GM12878 (cell line): ENCODE measurements around the gene PRKACG. TPM values are rescaled to one million over a fixed set of nuclear protein-coding genes. Genes with fewer than 3 reads are reported as not detected.

Experiments used
- ASH2L ChIP-seq: fragments of 300-600, 200-600 bp; sonication (generic); IDR thresholded peaks from 2 replicates; pipeline ENCODE4 v1.6.1; 2017; ENCODE audit warnings: low read depth, mild to moderate bottlenecking, borderline replicate concordance
- BACH1 ChIP-seq: fragments of 450-650 bp; IDR thresholded peaks from 2 replicates; pipeline ENCODE4 v1.6.1; 2017; ENCODE audit warnings: mild to moderate bottlenecking, borderline replicate concordance
- BMI1 ChIP-seq: fragments of 450-650 bp; IDR thresholded peaks from 2 replicates; pipeline ENCODE4 v1.6.1; 2016; ENCODE audit warnings: mild to moderate bottlenecking, moderate library complexity, borderline replicate concordance
- CEBPZ ChIP-seq: fragments of 150-350 bp; IDR thresholded peaks from 2 replicates; pipeline ENCODE4 v1.6.1; 2016; ENCODE audit warnings: low read depth, low read length
- EP300 ChIP-seq, 2 experiments: fragments of 150-350 bp in 1 of 2; IDR thresholded peaks; 2 replicates each; pipeline ENCODE4 v1.6.1; 2011 to 2012; ENCODE audit warnings: low read depth in 2 of 2, low read length in 2 of 2, borderline replicate concordance in 1 of 2, improper control_type of control experiment in 1 of 2, inconsistent platforms in 1 of 2; ENCODE audit not compliant: control insufficient read depth in 1 of 2
- GABPA ChIP-seq: IDR thresholded peaks from 2 replicates; pipeline ENCODE4 v1.6.1; 2014; ENCODE audit warnings: antibody characterized with exemption, low read depth, mild to moderate bottlenecking, inconsistent platforms
- HCFC1 ChIP-seq: fragments of 150-350 bp; IDR thresholded peaks from 2 replicates; pipeline ENCODE4 v1.6.1; 2014; ENCODE audit warnings: low read length
- KLF5 ChIP-seq: fragments of 450-650 bp; IDR thresholded peaks from 2 replicates; pipeline ENCODE4 v1.6.1; 2014; ENCODE audit warnings: mild to moderate bottlenecking; ENCODE audit not compliant: partially characterized antibody
- MAX ChIP-seq: IDR thresholded peaks from 2 replicates; pipeline ENCODE4 v1.6.1; 2012; ENCODE audit warnings: low read depth, low read length, improper control_type of control experiment
- MEF2B ChIP-seq: fragments of 450-650 bp; IDR thresholded peaks from 2 replicates; pipeline ENCODE4 v1.6.1; 2018; ENCODE audit warnings: mild to moderate bottlenecking, moderate library complexity; ENCODE audit not compliant: partially characterized antibody, poor library complexity, severe bottlenecking
- MTA2 ChIP-seq: fragments of 450-650 bp; IDR thresholded peaks from 2 replicates; pipeline ENCODE4 v1.6.1; 2016; ENCODE audit warnings: low read depth, mild to moderate bottlenecking, moderate library complexity
- NBN ChIP-seq: fragments of 450-650 bp; IDR thresholded peaks from 2 replicates; pipeline ENCODE4 v1.6.1; 2016
- NFIC ChIP-seq: IDR thresholded peaks from 2 replicates; pipeline ENCODE4 v1.6.1; 2012; ENCODE audit warnings: low read depth, mild to moderate bottlenecking, inconsistent platforms, low read length, moderate library complexity
- NFYB ChIP-seq: IDR thresholded peaks from 2 replicates; pipeline ENCODE4 v1.6.1; 2011; ENCODE audit warnings: low read depth, mild to moderate bottlenecking, low read length, improper control_type of control experiment, moderate library complexity; ENCODE audit not compliant: insufficient read depth
- NRF1 ChIP-seq: conservative IDR thresholded peaks from 2 replicates; pipeline ENCODE4 v1.6.1; 2011; ENCODE audit warnings: mild to moderate bottlenecking, low read depth, low read length, improper control_type of control experiment
- POLR2A ChIP-seq: IDR thresholded peaks from 2 replicates; pipeline ENCODE4 v1.6.1; 2011; ENCODE audit warnings: low read depth, mild to moderate bottlenecking, low read length
- RAD51 ChIP-seq: fragments of 450-650 bp; IDR thresholded peaks from 2 replicates; pipeline ENCODE4 v1.6.1; 2016; ENCODE audit warnings: moderate library complexity, mild to moderate bottlenecking, inconsistent platforms
- RELB ChIP-seq: fragments of 450-650 bp; IDR thresholded peaks from 2 replicates; pipeline ENCODE4 v1.6.1; 2017; ENCODE audit warnings: low read depth, mild to moderate bottlenecking, moderate library complexity
- RFX5 ChIP-seq: IDR thresholded peaks from 2 replicates; pipeline ENCODE4 v1.6.1; 2011; ENCODE audit warnings: low read depth, low read length, improper control_type of control experiment
- SMAD5 ChIP-seq: IDR thresholded peaks from 2 replicates; pipeline ENCODE4 v1.6.1; 2016; ENCODE audit warnings: antibody characterized with exemption, low read depth
- SP1 ChIP-seq: IDR thresholded peaks from one replicate; pipeline ENCODE4 v1.6.1; 2011; ENCODE audit warnings: low read depth, low read length
- SREBF1 ChIP-seq: IDR thresholded peaks from 2 replicates; pipeline ENCODE4 v1.6.1; 2012; ENCODE audit warnings: mild to moderate bottlenecking, low read length
- STAT1 ChIP-seq: fragments of 450-650 bp; conservative IDR thresholded peaks from 2 replicates; pipeline ENCODE4 v1.6.1; 2014; ENCODE audit warnings: antibody characterized with exemption, mild to moderate bottlenecking
- ZNF274 ChIP-seq: IDR thresholded peaks from one replicate; pipeline ENCODE4 v1.8.0; 2011; ENCODE audit not compliant: insufficient read length, insufficient read depth
- ZNF592 ChIP-seq: fragments of 450-650 bp; IDR thresholded peaks from 2 replicates; pipeline ENCODE4 v1.6.1; 2017; ENCODE audit warnings: mild to moderate bottlenecking, moderate library complexity
- polyA plus RNA-seq, 11 experiments: library from polyadenylated mRNA; depleted of rRNA in 4 of 11; unstranded in 6 of 11; stranded (reverse) in 5 of 11; fragments of >200 nt; fragmentation: Nextera tagmentation in 4 of 11; fragmentation: Illumina TruSeq in 1 of 11; extraction: Ambion mirVana in 4 of 11; extraction: Trizol in 1 of 11; gene quantifications; 1 replicate in 1 of 11; 2 replicates in 10 of 11; pipeline versions ENCODE4 v1.2.1 to v1.2.3, GENCODE V29; 2011 to 2016; ENCODE audit warnings: inconsistent platforms in 2 of 11, missing spikeins in 2 of 11, low read depth in 1 of 11
- total RNA-seq, 4 experiments: library from RNA; depleted of rRNA in 3 of 4; stranded (reverse); fragments of >200 nt in 3 of 4; fragmentation: Illumina TruSeq in 1 of 4; extraction: Trizol in 1 of 4; gene quantifications; 2 replicates each; pipeline versions ENCODE4 v1.2.1 to v1.2.3, GENCODE V29; 2013 to 2021

The PRKACG gene
- total and polyA plus RNA-seq, 10 of the 15 experiments (the other 5 are each of a cell fraction or from before 2014, with no cell fraction given): not detected

GRCh38 chr9:68974431-68974830 is 39.5 kb downstream of the PRKACG start (continued):
- TF ChIP-seq ZNF274: no peak
- TF ChIP-seq CEBPZ: no peak
- TF ChIP-seq NFYB: no peak
- no peak for TF ChIP-seq STAT1
- TF ChIP-seq MEF2B: no peak
- TF ChIP-seq HCFC1: no peak
- no peak for TF ChIP-seq KLF5
- no peak for TF ChIP-seq RELB
- peak; percentile 69 to 76; a peak in 2 of 4 replicates for TF ChIP-seq EP300 (IDR thresholded peaks at IDR 0.05; ENCODE audit: borderline replicate concordance in 1 of 2, control insufficient read depth in 1 of 2, low read depth in 2 of 2, low read length in 2 of 2)
- no peak for TF ChIP-seq BACH1
- TF ChIP-seq NRF1: no peak
- TF ChIP-seq RAD51: no peak; the same call in 1 of the 2 replicates
- no peak for TF ChIP-seq MAX
- TF ChIP-seq SMAD5: no peak
- no peak for TF ChIP-seq BMI1
- TF ChIP-seq RFX5: no peak
- no peak for TF ChIP-seq POLR2A
- no peak for TF ChIP-seq ZNF592
- no peak for TF ChIP-seq NBN
- TF ChIP-seq ASH2L: no peak
- peak; percentile 38; the same call in 1 of the 2 replicates for TF ChIP-seq SREBF1
- TF ChIP-seq SP1: no peak
- TF ChIP-seq NFIC: peak; percentile 94
- TF ChIP-seq MTA2: peak; percentile 68; the same call in 1 of the 2 replicates
- TF ChIP-seq GABPA: no peak; the same call in 1 of the 2 replicates
